ENCODE data around the gene HOXB13. TPM values are rescaled to one million over a fixed set of nuclear protein-coding genes. Genes with fewer than 3 reads are reported as not detected.

Gene HOXB13
- total and polyA plus RNA-seq, 2 donors (not counting 3 experiments of a cell fraction or from before 2014, with no cell fraction given) = not detected

- H3K9me1 ChIP-seq (replicated peaks; ENCODE audit: control insufficient read depth, extremely low read depth, insufficient read depth, low read length) = no peaks in the 10 kb centered on the region
- dilution Hi-C loops (cut with MboI; ENCODE audit: extremely low pct_ligation_motif_present, low sequenced_read_pairs) = no loop called here
- DNase-seq (ENCODE audit: low read depth, low spot score) = no peak
- no peak overlapping the region for H3K4me2 ChIP-seq (ENCODE audit: insufficient read depth, low read length)
- no peaks in the 10 kb centered on the region for H3K79me2 ChIP-seq (ENCODE audit: control insufficient read depth, insufficient read depth, low read length)
- TF ChIP-seq MAX (IDR thresholded peaks at IDR 0.05; ENCODE audit: insufficient read depth, insufficient read length) (no peak), EZH2 (IDR thresholded peaks at IDR 0.05; ENCODE audit: borderline replicate concordance, low read depth, low read length, severe bottlenecking) (no peak), FOS (IDR thresholded peaks at IDR 0.05; ENCODE audit: borderline replicate concordance, insufficient read depth, low read length) (no peak), POLR2AphosphoS5 (IDR thresholded peaks at IDR 0.05; ENCODE audit: insufficient read depth, low read depth, low read length) (no peak), CTCF (IDR thresholded peaks at IDR 0.05; ENCODE audit: extremely low read depth in 1 of 2, insufficient read depth in 1 of 2, low read depth in 1 of 2, low read length in 2 of 2) (no peak)
- intact Hi-C loops (cut with micrococcal nuclease) = no loop called here
- no peak overlapping the region for H3K4me3 ChIP-seq (replicated peaks in 1 of 3; ENCODE audit: insufficient read depth in 1 of 3, low read depth in 1 of 3, low read length in 3 of 3)
- H3K27ac ChIP-seq (ENCODE audit: insufficient read depth, low read depth, low read length) = no peak overlapping the region
- H3K27me3 ChIP-seq (ENCODE audit: control insufficient read depth in 2 of 2, insufficient read depth in 2 of 2, low read length in 2 of 2) = peaks cover 87 to 98% of the 10 kb centered on the region in 2 experiments
- H3K9me3 ChIP-seq (replicated peaks; ENCODE audit: control insufficient read depth, insufficient read depth, low read length) = no peaks in the 10 kb centered on the region
- H4K20me1 ChIP-seq (replicated peaks; ENCODE audit: control insufficient read depth, extremely low read depth, insufficient read depth, low read length) = no peaks in the 10 kb centered on the region
- BruUV-seq (replicated peaks) = no TSS peak
- ChIA-PET POLR2A (interaction anchor here (0.6 kb wide), 1 partner anchor 174 kb away, joined by 7 read pairs; no protein-coding TSS in a partner anchor), CTCF (interaction anchor here (1.6 to 3.1 kb wide), 3 partner anchors 25 to 158 kb away, joined by 3 to 13 read pairs (median 8); no protein-coding TSS in a partner anchor)
- FAIRE-seq = no peak
- no peak overlapping the region for H3K9ac ChIP-seq (replicated peaks; ENCODE audit: extremely low read depth, insufficient read depth, low read length)
- H3K4me1 ChIP-seq (ENCODE audit: control insufficient read depth, extremely low read depth, insufficient read depth, low read length) = peaks cover 8% of the 10 kb centered on the region
- no peaks in the 10 kb centered on the region for H3K36me3 ChIP-seq (ENCODE audit: control insufficient read depth in 2 of 2, extremely low read depth in 1 of 2, insufficient read depth in 2 of 2, low read length in 2 of 2)
- no peak overlapping the region for H2AFZ ChIP-seq (ENCODE audit: low read depth, low read length)
Measured at GRCh38 chr17:48721009-48721402, 7.5 kb downstream of the HOXB13 start.

All from endothelial cell of umbilical vein (primary cell).